Islet of Langerhans (tissue), 1 donor: ENCODE measurements around the gene MYCBP2.
A peak's percentile ranks its signal among the peaks of the same experiment; 100 is the strongest.
"Not testable (repeated sequence)": the region's sequence is repeated elsewhere in the genome, so short reads cannot be mapped to it uniquely, and the experiment has no call there.

Source experiments
- FAIRE-seq: peaks from one replicate; lab custom pipeline; 2011; peaks lifted over from hg19 to GRCh38; lab: Jason Lieb, UNC

Gene MYCBP2

DNA sequence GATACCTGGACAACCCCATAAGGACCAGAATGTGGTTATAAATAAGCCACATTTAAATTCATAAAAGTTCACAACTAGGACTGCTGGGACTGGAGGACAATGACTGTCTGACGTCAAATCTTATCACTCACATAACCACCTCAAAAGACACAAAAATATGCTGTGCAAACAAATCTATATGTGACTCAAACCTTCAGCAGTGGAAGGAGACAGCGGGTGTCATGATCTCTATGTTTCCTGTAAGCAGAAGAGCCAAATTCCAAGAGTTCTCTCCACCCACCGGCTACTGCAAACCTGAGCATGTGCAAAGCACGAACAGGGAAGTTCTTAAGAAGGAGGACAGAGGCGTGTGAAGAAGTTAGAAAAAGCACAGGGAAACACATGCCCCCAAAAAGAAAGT lies 113.2 kb downstream of the MYCBP2 start:
- FAIRE-seq = no peak

DNA sequence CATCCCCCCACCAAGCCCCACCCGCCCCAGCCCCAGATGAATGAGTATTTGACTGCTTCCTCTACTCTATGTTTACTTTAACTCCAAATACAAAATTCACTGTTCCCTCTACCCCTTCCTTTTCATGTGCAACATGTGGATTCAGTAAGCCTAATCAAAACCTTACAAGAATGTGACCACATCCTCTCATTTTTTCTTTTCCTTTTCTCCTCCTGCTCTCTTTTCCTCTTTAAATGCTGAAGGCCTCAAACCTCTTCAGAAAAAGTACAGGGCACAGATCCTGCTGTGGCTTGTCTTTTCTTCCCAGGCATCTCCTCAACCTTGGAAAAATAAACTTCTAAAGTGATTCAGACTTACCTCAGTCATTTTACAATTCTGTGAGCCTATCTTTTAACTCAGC lies 119.0 kb downstream of the MYCBP2 start:
- no peak for FAIRE-seq

DNA sequence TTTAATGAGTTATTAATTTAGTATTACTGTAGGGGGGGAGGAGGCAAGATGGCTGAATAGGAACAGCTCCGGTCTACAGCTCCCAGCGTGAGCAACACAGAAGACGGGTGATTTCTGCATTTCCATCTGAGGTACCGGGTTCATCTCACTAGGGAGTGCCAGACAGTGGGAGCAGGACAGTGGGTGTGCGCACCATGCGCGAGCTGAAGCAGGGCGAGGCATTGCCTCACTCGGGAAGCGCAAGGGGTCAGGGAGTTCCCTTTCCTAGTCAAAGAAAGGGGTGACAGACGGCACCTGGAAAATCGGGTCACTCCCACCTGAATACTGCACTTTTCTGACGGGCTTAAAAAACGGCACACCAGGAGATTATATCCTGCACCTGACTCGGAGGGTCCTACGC lies 127.9 kb downstream of the MYCBP2 start:
- not testable (repeated sequence) for FAIRE-seq

DNA sequence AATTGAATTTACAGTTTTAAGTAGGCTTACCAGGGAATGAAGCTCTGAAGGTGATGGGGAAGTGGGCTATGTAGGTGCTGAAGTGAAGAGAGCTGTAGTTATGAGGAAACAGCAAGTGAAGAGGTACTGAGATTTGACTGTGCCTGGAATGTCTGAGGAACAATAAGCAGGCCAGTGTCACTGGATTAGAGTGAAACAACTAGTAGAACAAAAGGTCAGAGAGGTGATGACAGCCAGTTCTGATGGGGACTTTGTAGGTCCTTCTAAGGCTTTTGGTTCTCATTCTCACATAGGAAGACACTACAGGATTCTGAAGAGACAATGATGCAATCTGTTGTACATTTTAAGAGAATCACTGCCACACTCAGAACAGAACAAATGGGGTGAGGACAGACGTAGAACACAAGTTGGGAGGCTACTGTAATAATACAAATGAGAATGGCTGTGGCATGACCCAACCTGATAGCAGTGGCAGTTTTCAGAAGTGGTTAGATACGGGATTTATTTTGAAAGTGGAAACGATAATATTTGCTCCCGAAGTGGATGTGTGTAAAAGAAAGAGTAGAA lies 130.8 kb downstream of the MYCBP2 start:
- no peak for FAIRE-seq

DNA sequence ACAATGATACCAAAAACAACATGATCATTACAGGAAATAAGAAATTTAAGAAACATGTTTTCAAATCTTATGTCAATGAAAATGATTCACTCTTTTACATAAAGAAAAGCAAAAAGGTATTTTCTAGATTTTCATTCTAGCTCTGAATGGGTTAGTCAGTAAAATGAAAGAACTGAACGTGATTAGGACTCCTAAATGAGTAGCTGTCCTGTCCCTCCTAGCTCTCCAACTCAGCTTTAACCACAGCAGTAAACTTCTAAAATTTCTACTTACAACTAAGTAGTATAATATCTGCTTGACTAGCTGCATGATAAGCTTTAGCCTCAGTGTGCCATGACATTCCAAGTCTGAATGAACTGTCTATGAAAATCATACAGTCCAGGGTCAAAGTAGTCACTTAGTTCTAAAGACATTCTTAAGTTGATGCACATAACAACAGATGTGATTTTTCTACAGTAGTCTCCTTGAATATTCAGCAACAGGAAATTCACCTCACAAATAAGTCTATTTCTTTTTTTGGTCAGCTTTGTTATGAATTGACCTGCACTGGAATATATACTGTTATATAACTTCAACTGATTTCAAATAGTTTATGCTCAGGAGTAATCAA lies 136.4 kb downstream of the MYCBP2 start:
- FAIRE-seq = peak; percentile 24

DNA sequence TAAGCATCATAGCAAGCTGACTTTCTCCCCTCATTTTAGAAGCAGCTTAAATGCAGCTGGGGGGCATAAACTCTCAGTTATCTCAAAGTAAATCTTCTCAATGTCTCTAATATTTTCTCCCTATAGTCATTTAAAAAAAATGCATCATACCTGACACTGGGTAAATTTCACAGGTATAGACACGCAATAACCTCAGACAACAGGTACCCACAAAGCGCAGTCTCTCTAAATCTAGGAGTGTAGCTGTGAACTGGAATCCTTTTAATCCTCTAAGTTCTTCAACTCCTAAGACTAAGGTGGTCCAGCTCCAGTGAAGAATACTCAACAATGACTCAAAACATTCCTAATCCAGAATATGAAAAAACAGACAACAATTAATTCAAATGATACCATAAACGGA lies 141.2 kb downstream of the MYCBP2 start:
- FAIRE-seq = no peak

DNA sequence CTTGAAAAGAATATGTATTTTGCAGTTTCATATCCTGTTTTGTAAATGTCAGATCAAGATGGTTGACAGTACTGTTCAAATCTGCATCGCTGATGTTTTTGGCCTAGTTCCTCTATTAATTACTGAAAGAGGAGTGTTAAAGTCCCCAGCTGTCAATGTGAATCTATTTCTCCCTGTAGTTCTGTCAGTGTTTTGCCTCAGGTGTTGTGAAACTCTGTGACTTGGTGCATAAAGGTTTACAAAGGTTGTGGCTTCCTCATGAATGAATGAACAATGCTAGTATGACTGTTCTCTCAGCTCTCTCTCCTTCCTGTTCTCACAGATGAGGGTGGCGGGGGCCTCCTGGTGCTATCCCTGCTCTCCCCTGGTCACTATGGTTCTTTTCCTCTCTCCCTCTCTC lies 142.4 kb downstream of the MYCBP2 start:
- no peak for FAIRE-seq

DNA sequence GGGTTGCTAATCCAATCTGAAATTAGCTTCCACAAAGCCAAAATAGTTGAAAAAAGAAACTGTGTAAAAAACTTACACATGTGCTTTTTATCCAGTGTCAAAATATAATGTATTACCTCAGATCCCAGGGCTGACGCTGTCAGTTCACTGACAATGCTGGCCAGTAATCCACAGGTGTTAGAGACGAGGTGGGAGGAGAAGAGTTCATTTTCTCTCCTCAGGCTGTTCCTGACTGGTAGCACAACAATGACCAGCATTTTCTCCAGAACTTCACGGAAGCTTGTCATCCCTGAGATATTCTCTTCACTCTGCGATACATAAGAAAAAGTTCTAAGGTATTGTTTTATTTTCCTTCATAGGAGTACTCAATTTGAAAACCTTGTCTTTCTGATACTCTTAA lies 146.9 kb downstream of the MYCBP2 start:
- FAIRE-seq = no peak

DNA sequence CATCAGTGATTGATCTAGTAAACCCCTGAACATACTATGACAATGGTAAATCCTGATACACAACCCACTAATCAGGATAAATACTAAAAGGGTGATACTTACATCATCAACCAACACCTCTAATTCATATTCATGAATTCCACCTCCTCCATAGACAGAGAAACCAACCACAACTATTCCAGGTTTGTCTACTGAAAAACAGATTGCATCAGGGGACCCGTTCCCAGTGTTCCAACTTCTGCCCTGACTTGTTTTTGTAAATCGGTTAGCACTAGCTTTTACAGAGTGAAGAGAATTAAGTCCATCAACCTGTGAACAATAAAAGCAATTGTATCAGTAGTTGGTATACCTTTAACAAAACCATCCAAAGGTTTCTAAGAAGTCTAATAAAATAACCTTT lies 149.2 kb downstream of the MYCBP2 start:
- no peak for FAIRE-seq

DNA sequence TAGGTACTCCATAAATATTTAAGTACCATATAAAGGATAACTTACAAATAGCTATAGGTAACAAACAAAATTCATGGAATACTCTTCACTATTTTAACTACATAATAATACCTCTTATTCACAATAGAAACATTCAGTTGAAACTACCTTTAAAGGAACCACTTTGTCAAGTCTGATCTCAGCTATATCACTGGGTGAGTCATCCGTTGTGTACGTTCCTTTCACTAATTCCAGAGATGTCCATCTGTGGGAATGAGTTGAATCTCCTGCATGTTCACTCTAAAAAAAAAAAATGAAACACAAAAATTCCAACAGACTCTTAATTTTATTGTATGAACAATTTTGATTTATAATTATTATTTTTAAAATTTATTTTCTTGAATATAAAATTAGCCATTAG lies 150.5 kb downstream of the MYCBP2 start:
- peak; percentile 58 for FAIRE-seq

DNA sequence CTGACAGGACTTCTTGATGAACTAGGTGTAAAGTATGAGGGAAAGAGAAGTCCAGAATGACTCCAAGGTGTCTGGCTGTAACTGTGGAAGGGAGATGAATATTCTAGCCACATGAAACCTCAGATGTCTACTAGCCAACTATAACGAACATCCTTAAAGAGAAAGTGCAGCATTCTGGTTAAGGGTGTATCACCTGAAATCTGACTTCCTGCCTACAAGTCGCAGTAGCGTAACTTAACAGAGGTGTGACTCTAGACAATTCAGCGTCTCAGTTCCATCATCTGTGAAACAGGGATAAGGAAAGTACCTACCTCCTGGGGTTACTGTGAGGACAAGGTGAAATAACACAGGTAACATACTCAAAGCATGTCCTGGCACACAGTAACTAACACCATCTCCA lies 154.2 kb downstream of the MYCBP2 start:
- no peak for FAIRE-seq

DNA sequence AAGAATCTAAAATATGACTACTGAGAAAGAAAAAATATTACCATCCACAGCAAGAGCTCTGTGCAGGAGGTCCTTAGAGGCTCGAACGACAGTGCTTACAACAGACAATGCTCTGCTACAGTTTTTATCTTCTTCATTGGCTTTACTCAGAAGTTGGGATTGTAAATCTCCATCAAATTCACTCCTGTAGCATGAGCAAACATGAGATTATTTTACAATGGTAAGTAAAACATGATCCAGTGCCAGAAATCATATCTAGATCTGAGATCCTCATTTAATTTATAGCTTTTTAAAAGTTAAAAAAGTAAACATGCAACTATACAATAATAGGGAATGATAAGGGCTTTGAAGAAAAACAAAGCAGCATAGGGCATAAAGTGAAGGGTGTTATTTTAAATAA lies 155.4 kb downstream of the MYCBP2 start:
- no peak for FAIRE-seq

DNA sequence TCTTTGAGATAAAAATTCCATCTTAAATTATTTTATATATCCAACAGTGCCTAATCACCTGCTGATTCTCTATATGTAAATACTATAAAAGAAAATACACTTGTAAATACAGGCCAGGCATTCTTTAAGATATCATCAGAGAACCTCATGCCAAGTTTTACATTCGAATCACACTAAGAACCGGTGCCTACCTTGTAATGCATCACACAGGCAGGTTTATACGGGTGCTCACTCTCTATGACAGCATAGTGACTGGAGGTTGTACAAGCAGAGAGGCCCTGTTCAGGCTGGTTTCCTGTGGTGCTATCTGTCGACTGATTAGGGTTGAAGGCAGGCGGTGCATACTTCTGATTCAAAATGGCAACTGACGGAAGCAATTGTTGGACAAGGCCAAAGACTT lies 158.7 kb downstream of the MYCBP2 start:
- no peak for FAIRE-seq

DNA sequence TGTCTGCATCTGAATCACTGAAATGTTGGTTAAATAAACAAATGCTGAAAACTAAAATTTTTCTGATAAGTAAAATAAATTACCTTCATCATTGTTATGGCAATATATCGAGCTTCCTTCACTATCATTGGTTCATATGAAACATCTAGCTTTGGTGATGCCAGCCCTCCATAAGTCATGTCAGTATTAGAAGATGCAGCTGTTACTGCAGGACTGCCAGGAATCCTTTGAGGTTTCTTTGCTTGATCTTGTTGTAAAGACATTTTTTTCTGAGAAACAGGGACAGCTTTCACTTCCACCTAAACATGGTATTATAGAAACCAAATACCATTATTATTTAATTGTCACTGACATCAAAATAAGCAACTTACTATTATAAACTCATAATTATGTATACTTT lies 176.2 kb downstream of the MYCBP2 start:
- FAIRE-seq = no peak

DNA sequence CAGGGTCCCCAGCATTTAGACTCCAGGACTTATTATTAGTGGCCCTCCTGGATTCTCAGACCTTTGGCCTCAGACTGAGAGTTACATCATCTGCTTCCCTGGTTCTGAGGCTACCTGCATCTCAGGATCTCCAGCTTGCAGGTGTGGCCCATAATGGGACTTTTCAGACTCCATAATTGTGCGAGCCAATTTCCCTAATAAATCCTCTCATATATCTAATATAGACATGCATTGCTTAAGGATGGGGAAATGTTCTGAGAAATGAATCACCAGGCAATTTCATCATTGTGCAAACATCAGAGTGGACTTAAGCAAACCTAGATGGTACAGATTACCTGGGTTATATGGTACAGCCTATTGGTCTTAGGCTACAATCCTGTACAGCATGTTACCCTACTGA lies 183.5 kb downstream of the MYCBP2 start:
- FAIRE-seq = no peak

DNA sequence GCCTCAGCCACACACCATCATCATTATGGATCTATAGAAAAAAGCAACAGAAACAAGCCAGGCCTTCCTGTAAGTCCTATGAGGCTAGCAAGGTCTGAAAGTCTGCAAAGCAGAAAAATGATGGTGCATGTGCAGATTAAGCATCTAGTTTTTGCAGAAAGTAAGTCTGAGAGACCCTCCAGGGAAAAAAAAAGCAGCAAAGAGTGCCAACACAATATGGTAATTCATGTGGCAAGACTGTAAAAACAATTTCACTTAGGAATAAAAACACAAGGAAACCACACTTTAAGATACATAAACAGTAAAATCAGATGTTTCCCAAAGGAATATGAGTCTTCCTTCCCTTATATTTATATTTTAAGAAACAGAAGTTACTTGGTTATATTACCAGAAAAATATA lies 187.6 kb downstream of the MYCBP2 start:
- FAIRE-seq = no peak

DNA sequence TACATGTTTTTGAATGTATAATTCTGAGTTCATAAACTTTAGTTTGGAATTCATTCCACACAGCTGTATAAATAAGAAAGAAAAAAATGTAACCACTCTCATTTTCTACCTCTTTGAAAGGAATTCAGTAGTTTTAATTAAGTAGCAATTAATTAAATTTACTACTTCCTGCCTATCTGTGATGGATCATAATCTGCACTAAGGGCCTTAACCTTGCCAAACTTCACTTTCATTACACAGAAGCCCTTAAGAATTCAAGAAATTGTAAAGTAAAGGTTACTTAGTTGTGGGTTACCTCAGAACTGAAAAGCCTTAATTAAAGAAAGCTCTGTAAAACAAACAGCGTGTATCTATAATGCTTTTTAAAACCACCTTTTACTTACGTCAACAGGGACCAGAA lies 188.1 kb downstream of the MYCBP2 start:
- FAIRE-seq = peak; percentile 30

DNA sequence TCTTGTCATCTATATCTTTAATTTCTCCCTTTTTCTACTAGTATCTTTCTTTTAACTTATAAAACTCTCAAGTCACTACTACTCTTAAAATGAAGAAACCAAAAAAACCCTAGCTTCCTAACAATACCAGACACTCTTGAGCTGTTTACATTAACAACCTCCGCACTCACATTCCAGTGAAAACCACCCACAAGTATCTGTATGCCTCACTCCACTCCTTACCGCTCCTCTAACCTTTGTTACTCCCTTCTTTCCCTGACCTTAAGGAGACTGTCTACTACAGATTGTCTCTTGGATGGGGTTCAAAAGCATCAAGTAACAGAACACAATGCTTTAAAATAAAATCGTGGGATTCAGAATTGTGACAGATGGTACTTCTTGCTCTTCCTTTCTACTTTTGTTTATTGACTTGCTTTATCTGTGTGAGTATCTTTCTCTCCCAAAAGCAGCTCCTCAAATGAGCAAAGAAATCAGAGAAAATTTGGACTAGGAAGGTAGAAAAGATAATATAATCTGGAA lies 189.9 kb downstream of the MYCBP2 start:
- no peak for FAIRE-seq

DNA sequence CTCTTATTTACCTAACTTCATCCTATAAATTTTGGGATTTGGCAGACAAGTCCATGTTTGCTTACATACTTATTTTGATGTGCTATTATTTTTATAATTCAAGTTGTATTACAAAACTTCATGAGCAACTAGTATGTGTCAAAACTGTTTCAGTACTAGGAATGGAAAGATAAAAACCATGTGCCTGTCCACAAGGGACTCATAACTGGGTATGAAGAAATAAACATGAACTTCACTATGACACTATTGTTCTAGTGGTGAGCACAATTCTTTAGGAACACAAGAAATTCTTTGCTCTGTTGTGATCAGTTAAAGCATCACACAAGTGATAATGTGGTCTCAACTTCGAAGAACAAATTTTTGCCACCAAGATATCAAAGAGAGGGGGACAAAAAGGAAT lies 202.5 kb downstream of the MYCBP2 start:
- no peak for FAIRE-seq

DNA sequence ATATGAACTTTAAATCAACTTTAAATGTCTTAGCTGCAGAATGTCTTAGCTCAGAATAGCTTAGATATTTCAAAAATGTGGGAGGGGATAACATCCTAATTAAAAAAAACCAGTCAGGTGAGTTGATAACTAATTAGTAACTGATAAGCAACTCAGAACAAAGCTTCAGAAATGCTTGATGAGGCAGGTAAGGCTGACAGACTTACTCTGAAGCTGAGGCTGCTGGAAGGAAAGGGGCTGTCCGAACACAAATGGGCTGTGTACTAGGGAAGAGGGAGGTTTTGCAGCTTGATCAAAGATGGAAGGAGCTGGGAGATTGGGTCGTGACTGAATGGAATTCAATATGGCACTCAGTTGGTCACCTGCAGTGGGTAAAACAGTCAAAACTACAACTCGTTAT lies 208.8 kb downstream of the MYCBP2 start:
- FAIRE-seq = no peak

DNA sequence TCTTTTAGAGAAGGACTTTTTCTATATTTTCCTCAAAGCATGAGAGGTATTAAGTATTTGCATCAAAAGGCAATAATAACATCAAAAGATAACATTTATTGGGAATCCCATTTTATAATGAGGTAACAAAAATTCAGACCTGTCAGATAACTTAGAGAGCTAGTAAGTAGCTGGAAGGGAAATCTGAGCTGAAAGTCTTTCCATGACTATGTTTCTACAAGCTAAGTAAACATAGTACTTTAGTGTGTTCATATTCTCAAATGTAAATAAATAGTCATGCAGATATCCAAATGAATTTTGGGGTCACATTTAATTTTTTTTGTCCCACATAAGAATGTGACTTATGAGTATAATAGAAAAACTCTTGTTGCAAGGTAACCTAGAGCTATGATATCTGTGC lies 212.6 kb downstream of the MYCBP2 start:
- FAIRE-seq = no peak

DNA sequence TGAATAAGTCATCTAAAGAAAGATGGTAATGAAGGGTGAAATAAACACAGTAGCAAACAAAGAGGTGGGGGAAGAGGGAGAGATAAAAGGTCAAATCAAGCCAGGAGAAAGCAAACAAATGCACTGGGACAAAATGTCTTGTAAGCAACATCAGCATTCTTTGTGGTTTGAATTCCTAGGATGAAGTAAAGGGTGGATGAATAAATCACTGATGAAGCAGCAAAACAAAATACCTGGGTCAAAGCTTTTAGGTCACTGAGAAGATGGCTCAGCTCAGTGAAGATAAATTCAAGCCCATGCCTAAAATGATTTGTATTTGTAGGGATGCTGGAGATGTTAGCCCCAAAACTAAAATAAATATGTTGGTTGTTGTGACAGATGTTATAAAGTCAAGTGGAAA lies 213.4 kb downstream of the MYCBP2 start:
- no peak for FAIRE-seq

DNA sequence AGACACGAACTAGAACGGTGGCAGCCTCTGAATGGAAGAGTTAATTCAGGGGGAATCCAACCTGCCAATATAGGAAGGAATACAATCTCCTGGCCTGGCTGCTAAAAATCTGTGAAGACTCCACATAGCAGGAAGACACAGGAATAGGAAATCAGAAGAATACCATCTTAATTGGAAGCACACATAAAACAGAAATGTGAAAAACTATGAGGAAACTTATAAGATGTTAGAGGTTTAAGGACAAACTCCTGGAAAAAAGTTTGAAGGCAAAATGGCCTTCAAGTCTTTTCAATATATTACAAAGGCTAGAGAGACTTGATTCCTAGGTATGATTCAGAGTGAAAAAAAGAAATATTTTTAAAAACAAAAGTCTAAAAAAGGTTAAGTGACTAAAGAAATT lies 221.8 kb downstream of the MYCBP2 start:
- no peak for FAIRE-seq

DNA sequence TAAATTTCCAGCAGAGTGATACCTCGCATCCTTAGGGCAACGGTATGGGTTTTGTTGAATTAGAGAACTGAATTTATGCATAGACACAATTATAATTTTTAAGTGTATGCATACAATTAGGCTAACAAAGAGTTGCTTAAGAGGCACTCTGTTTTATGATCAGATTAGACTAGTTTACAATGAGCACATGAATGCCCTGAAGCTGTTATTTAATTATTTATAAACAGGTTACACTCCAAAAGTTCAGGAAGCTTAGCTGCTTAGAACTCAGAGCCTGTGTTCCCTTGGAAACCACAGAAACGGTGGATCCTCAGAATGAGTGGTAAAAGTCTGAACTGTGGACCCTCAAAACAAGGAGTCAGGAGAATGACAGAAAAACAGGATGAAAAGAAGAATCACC lies 227.5 kb downstream of the MYCBP2 start:
- no peak for FAIRE-seq

DNA sequence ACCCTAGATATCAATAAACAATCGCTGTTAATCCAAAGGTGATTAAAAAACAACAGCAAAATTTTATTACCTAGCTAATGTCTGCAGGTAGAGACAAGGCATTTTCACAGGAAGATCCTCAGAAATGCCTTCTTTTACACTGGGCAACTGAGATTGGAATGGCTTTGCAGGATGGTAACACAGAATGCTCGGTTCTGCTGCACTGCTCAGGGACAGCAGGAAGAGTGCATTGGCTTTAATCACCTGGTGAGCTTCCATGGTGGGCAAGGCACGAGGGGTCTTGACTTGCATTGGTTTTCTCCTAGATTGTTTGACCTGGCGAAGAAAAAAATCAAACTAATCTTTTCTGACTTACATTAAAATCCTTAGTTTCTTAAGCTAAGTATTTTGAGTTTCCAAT lies 231.6 kb downstream of the MYCBP2 start:
- FAIRE-seq = no peak
